ENCODE measurements around the gene ARRB1. TPM values are rescaled to one million over a fixed set of nuclear protein-coding genes. Genes with fewer than 3 reads are reported as not detected.

Gene ARRB1
- total RNA-seq, 1 experiment from 2014 or later: 116 TPM

DNA sequence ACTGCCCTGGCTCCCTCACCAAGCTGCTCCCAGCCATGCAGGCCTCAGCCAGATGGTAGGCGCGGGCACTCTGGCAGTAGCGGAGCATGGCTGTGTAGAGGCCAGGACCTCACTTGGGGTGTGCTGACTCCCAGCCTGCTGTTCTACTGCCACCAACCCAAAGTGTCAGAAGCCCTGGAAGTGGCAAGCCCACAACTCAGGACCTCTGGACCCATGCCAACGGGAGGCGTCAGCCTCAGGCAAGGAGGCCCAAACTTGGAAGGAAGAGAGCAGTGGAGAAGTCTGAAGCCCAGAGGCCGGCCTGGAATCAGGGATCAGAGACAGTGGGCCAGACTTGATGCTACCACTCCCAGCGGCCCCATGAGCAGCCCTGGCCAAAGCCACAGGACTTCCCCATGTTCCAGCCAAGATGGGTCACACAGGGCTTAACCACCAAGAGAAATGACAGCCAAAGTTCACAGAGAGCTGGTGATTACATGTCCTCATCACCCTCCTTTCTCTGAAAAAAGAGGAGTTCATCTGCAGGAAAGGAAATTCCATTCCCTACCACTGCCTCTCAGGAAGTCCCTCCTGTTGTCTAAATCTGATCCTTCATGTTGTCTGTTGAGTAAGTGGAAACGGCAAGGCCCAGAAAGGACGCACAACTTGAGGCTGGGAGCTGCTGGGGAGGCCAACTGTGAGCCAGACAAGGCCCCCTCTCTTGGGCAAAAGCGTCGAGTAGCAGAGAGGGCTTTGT is 4.4 kb downstream of the ARRB1 start:
- peaks cover 53% of the 10 kb centered on the region for H3K4me1 Mint-ChIP-seq (ENCODE audit: low read depth, unreplicated experiment)
- intact Hi-C loops (cut with micrococcal nuclease; ENCODE audit: unreplicated experiment): no loop called here
- peaks cover 1% of the 10 kb centered on the region for H3K36me3 ChIP-seq (ENCODE audit: control insufficient read depth, insufficient read depth, low read length)
- peaks cover 30% of the 10 kb centered on the region for H3K36me3 Mint-ChIP-seq (ENCODE audit: insufficient read depth, unreplicated experiment)
- H3K4me1 ChIP-seq: peaks cover 71% of the 10 kb centered on the region
- BruUV-seq (replicated peaks): no TSS peak
- H3K9me3 ChIP-seq: no peaks in the 10 kb centered on the region
- no peak for DNase-seq
- ChIA-PET CTCF (interaction anchor here (0.7 kb wide), 1 partner anchor 34 kb away, joined by 3 read pairs; no protein-coding TSS in a partner anchor), POLR2A (no interaction called here)
- H3K4me3 ChIP-seq (ENCODE audit: low read depth, low read length): no peak overlapping the region
- no peak overlapping the region for H3K4me3 Mint-ChIP-seq (ENCODE audit: unreplicated experiment)
- no peaks in the 10 kb centered on the region for H3K27me3 Mint-ChIP-seq (ENCODE audit: insufficient read depth, unreplicated experiment)
- H3K9me3 Mint-ChIP-seq (ENCODE audit: unreplicated experiment): no peaks in the 10 kb centered on the region
- TF ChIP-seq CTCF (IDR thresholded peaks at IDR 0.05; ENCODE audit: insufficient read depth in 1 of 2, low read depth in 1 of 2, low read length in 1 of 2, severe bottlenecking in 1 of 2, unreplicated experiment in 1 of 2): no peak
- peak overlapping the region; percentile 72 for H3K27ac Mint-ChIP-seq (ENCODE audit: unreplicated experiment)
- no peaks in the 10 kb centered on the region for H3K27me3 ChIP-seq (replicated peaks; ENCODE audit: control insufficient read depth, insufficient read depth, low read length)

GRCh38 chr11:75346296-75346695 is 5.2 kb downstream of the ARRB1 start:
- H3K9me3 Mint-ChIP-seq (ENCODE audit: unreplicated experiment): no peaks in the 10 kb centered on the region
- DNase-seq: no peak
- no peak for TF ChIP-seq CTCF (IDR thresholded peaks at IDR 0.05; ENCODE audit: insufficient read depth in 1 of 2, low read depth in 1 of 2, low read length in 1 of 2, severe bottlenecking in 1 of 2, unreplicated experiment in 1 of 2)
- no TSS peak for BruUV-seq (replicated peaks)
- ChIA-PET CTCF (no interaction called here), POLR2A (interaction anchor here (0.5 kb wide), 1 partner anchor 34 kb away, joined by 3 read pairs; no protein-coding TSS in a partner anchor)
- H3K36me3 ChIP-seq (ENCODE audit: control insufficient read depth, insufficient read depth, low read length): peaks cover 3% of the 10 kb centered on the region
- peaks cover 77% of the 10 kb centered on the region for H3K4me1 ChIP-seq
- H3K4me1 Mint-ChIP-seq (ENCODE audit: low read depth, unreplicated experiment): peaks cover 58% of the 10 kb centered on the region
- no peaks in the 10 kb centered on the region for H3K27me3 ChIP-seq (replicated peaks; ENCODE audit: control insufficient read depth, insufficient read depth, low read length)
- H3K27me3 Mint-ChIP-seq (ENCODE audit: insufficient read depth, unreplicated experiment): no peaks in the 10 kb centered on the region
- peaks cover 30% of the 10 kb centered on the region for H3K36me3 Mint-ChIP-seq (ENCODE audit: insufficient read depth, unreplicated experiment)
- peak overlapping the region; percentile 72 for H3K27ac Mint-ChIP-seq (ENCODE audit: unreplicated experiment)
- no peak overlapping the region for H3K4me3 Mint-ChIP-seq (ENCODE audit: unreplicated experiment)
- H3K4me3 ChIP-seq (ENCODE audit: low read depth, low read length): no peak overlapping the region
- H3K9me3 ChIP-seq: no peaks in the 10 kb centered on the region
- intact Hi-C loops (cut with micrococcal nuclease; ENCODE audit: unreplicated experiment): no loop called here

DNA sequence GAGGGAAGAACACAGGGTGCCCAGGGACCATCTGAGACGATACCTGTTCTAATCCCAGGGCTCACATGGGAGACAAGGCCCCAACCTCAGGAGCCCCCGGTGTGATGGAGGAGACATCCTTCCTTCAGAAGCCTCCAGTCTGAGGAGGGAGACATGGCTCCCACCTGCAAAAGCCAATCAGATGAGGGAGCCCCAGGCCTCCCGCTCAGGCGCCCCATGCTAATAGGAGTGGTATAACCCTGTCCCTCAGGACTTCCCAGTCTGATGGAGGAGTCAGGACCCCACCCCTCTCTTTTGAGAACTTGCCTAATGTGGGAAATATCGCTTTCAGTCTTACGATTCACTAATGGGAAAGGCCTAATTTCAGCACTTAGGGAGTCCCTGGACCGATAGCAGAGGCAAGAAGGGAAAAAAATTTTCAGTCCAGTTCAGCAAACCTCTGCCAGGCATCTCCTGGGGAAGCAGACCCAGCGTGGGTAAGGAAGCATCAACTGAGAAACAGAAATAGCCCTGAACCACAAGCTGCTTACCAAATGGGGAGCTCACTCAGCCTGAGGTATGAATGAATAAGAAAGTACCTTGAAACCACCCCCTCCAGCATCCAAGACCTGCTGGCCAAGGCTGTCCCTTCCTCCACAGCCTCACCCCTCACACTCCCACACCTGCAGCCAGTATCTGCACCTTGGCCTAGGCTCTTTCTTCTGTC is 5.9 kb downstream of the ARRB1 start:
- Histone ChIP-seq H3K4me1 (peaks cover 79% of the 10 kb centered on the region), H3K4me3 (ENCODE audit: low read depth, low read length) (no peak overlapping the region), H3K9me3 (no peaks in the 10 kb centered on the region), H3K36me3 (ENCODE audit: control insufficient read depth, insufficient read depth, low read length) (peaks cover 3% of the 10 kb centered on the region), H3K27me3 (replicated peaks; ENCODE audit: control insufficient read depth, insufficient read depth, low read length) (no peaks in the 10 kb centered on the region)
- H3K9me3 Mint-ChIP-seq (ENCODE audit: unreplicated experiment): no peaks in the 10 kb centered on the region
- H3K27ac Mint-ChIP-seq (ENCODE audit: unreplicated experiment): peak overlapping the region; percentile 75
- H3K4me1 Mint-ChIP-seq (ENCODE audit: low read depth, unreplicated experiment): peaks cover 59% of the 10 kb centered on the region
- no peak for DNase-seq
- POLR2A ChIA-PET: interaction anchor here (0.5 kb wide), 1 partner anchor 35 kb away, joined by 3 read pairs; no protein-coding TSS in a partner anchor
- peaks cover 24% of the 10 kb centered on the region for H3K36me3 Mint-ChIP-seq (ENCODE audit: insufficient read depth, unreplicated experiment)
- TF ChIP-seq CTCF (IDR thresholded peaks at IDR 0.05; ENCODE audit: insufficient read depth in 1 of 2, low read depth in 1 of 2, low read length in 1 of 2, severe bottlenecking in 1 of 2, unreplicated experiment in 1 of 2): no peak
- intact Hi-C loops (cut with micrococcal nuclease; ENCODE audit: unreplicated experiment): no loop called here
- H3K4me3 Mint-ChIP-seq (ENCODE audit: unreplicated experiment): no peak overlapping the region
- no peaks in the 10 kb centered on the region for H3K27me3 Mint-ChIP-seq (ENCODE audit: insufficient read depth, unreplicated experiment)
- BruUV-seq (replicated peaks): no TSS peak
- CTCF ChIA-PET: no interaction called here

Data from Caco-2 (cell line).